Testis (tissue), 3 donors: ENCODE data around the gene PRKAG2. TPM values are rescaled to one million over a fixed set of nuclear protein-coding genes. Genes with fewer than 3 reads are reported as not detected.
A peak's percentile ranks its signal among the peaks of the same experiment; 100 is the strongest.

Experiments used
- DNase-seq: peaks from one replicate; pipeline ENCODE4 v3.0.0-alpha.2; 2019
- H3K27ac ChIP-seq, 2 donors: fragments of 200-600 bp; sonication (generic); one replicate each; pipeline ENCODE4 v1.5.1; 2019
- H3K27me3 ChIP-seq: fragments of 200-600 bp; sonication (generic); one replicate; pipeline ENCODE4 v1.5.1; 2019
- H3K36me3 ChIP-seq: fragments of 200-600 bp; sonication (generic); one replicate; pipeline ENCODE4 v1.5.1; 2017; ENCODE audit warnings: low read depth; ENCODE audit errors: missing control alignments
- H3K4me1 ChIP-seq: fragments of 200-600 bp; sonication (generic); one replicate; pipeline ENCODE4 v1.5.1; 2019
- H3K4me3 ChIP-seq, 2 donors: fragments of 200-600 bp; sonication (generic); one replicate each; pipeline ENCODE4 v1.5.1; 2017 to 2019
- H3K9me3 ChIP-seq: fragments of 200-600 bp; sonication (generic); one replicate; pipeline ENCODE4 v1.5.1; 2017
- POLR2A ChIP-seq: fragments of 450-650 bp; IDR thresholded peaks from one replicate; pipeline ENCODE4 v1.6.1; 2017; ENCODE audit warnings: antibody characterized with exemption, mild to moderate bottlenecking, moderate library complexity
- WGBS, 2 donors: methylation state at CpG; one replicate each; pipeline ENCODE4 v1.1.5; 2018; 5-methylcytosine and 5-hydroxymethylcytosine counted together
- intact Hi-C: fragments of 100-400 bp; cut with DNase I; formaldehyde crosslinking; loops from one replicate; pipeline ENCODE4 v1.15.1; 2023; ENCODE audit warnings: low total_unique reads
- polyA plus RNA-seq: library from polyadenylated mRNA; stranded (reverse); fragments of 350-450 nt; fragmentation: Illumina TruSeq; extraction: RNeasy Lipid Tissue Mini Kit (QIAGEN cat#74804); gene quantifications from one replicate; pipeline ENCODE4 v1.2.3, GENCODE V29; 2014; ENCODE audit warnings: low read depth, low replicate concordance; ENCODE audit not compliant: insufficient read depth
- total RNA-seq, 2 donors: library from RNA; depleted of rRNA; stranded (reverse); fragments of >200 nt; gene quantifications; one replicate each; pipeline ENCODE4 v1.2.3, GENCODE V29; 2016
- TF ChIP-seq, protein P1 (sequence below), 3 experiments: fragments of 450-650 bp in 2 of 3; fragments of 200-600 bp in 1 of 3; sonication (generic) in 1 of 3; IDR thresholded peaks; one replicate each; pipeline ENCODE4 v1.5.1; 2016 to 2019; ENCODE audit warnings: antibody characterized with exemption in 3 of 3, mild to moderate bottlenecking in 2 of 3, moderate library complexity in 1 of 3

Gene PRKAG2
- total and polyA plus RNA-seq, 3 donors from 2014 or later, result 27.9 to 28.7 (median 28.6) TPM

GRCh38 chr7:151631953-151632749, 244.8 kb downstream of the PRKAG2 start:
- DNase-seq, result peak; percentile 80
- 1 to 3% methylated on average over 9 to 19 of the region's 111 CpGs for WGBS, 2 donors
- H3K36me3 ChIP-seq, result no peaks in the 10 kb centered on the region
- H3K9me3 ChIP-seq, result no peaks in the 10 kb centered on the region
- H3K4me1 ChIP-seq, result no peaks in the 10 kb centered on the region
- intact Hi-C loops, result no loop called here
- peak overlapping the region; percentile 60 to 89 for H3K27ac ChIP-seq
- H3K27me3 ChIP-seq, result no peaks in the 10 kb centered on the region
- TF ChIP-seq, protein P1, sequence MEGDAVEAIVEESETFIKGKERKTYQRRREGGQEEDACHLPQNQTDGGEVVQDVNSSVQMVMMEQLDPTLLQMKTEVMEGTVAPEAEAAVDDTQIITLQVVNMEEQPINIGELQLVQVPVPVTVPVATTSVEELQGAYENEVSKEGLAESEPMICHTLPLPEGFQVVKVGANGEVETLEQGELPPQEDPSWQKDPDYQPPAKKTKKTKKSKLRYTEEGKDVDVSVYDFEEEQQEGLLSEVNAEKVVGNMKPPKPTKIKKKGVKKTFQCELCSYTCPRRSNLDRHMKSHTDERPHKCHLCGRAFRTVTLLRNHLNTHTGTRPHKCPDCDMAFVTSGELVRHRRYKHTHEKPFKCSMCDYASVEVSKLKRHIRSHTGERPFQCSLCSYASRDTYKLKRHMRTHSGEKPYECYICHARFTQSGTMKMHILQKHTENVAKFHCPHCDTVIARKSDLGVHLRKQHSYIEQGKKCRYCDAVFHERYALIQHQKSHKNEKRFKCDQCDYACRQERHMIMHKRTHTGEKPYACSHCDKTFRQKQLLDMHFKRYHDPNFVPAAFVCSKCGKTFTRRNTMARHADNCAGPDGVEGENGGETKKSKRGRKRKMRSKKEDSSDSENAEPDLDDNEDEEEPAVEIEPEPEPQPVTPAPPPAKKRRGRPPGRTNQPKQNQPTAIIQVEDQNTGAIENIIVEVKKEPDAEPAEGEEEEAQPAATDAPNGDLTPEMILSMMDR (IDR thresholded peaks at IDR 0.05), result peak; percentile 12 to 49 (median 17)
- no peak for TF ChIP-seq POLR2A
- H3K4me3 ChIP-seq, result peak overlapping the region; percentile 68 to 72

GRCh38 chr7:151631570-151631952, 245.4 kb downstream of the PRKAG2 start:
- peak overlapping the region; percentile 50 to 72 for H3K4me3 ChIP-seq
- TF ChIP-seq, protein P1 (IDR thresholded peaks at IDR 0.05), result peak in 1 of 3 experiments; percentile 16
- TF ChIP-seq POLR2A, result no peak
- no peaks in the 10 kb centered on the region for H3K36me3 ChIP-seq
- WGBS, 2 donors, result 2 to 3% methylated on average over 9 to 11 of the region's 31 CpGs
- H3K9me3 ChIP-seq, result no peaks in the 10 kb centered on the region
- H3K27ac ChIP-seq, result peak overlapping the region in 1 of 2 donors; percentile 89
- no peaks in the 10 kb centered on the region for H3K27me3 ChIP-seq
- intact Hi-C loops, result no loop called here
- H3K4me1 ChIP-seq, result no peaks in the 10 kb centered on the region
- DNase-seq, result peak; percentile 31

- intact Hi-C loops, result no loop called here
- peak overlapping the region; percentile 50 to 72 for H3K4me3 ChIP-seq
- no peak for TF ChIP-seq POLR2A
- TF ChIP-seq, protein P1 (IDR thresholded peaks at IDR 0.05), result no peak
- WGBS, 2 donors, result 30 to 35% methylated on average over 17 of the region's 17 CpGs
- DNase-seq, result no peak
- H3K9me3 ChIP-seq, result no peaks in the 10 kb centered on the region
- no peaks in the 10 kb centered on the region for H3K36me3 ChIP-seq
- H3K4me1 ChIP-seq, result no peaks in the 10 kb centered on the region
- peak overlapping the region in 1 of 2 donors; percentile 89 for H3K27ac ChIP-seq
- H3K27me3 ChIP-seq, result no peaks in the 10 kb centered on the region
Observed at GRCh38 chr7:151630851-151631569, 245.9 kb downstream of the PRKAG2 start.

- Histone ChIP-seq H3K4me3 (no peak overlapping the region), H3K27ac (no peak overlapping the region)
Observed at GRCh38 chr7:151630358-151630757, 246.6 kb downstream of the PRKAG2 start.

DNA sequence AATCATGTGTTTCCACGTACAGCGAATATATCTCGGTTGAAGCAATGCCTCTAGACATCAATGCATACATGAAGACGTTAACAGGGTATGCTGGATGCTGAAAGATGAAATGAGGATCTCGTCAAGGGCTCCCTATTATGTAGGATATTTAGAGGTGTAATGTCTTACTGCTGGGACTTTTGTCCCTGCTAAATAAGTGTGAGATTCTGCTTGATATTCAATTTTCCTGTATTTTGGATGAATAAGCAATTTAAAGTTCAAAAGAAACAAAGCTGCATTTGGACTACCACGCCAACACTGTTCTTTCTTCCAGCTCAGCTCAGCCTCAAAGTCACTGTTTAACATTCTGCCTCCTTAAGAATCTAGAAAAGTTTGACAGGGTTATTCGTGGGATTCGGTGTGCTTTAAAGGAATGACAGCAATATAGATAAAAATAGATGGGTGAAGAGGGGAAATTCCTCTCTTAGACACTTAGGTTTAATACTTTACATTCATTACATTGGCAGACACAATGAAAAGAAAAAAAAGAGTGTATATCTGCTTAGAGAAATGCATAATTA, 247.1 kb downstream of the PRKAG2 start:
- Histone ChIP-seq H3K9me3 (no peaks in the 10 kb centered on the region), H3K27ac (no peak overlapping the region), H3K36me3 (no peaks in the 10 kb centered on the region), H3K27me3 (no peaks in the 10 kb centered on the region), H3K4me1 (no peaks in the 10 kb centered on the region), H3K4me3 (no peak overlapping the region)
- 85 to 86% methylated on average over 8 of the region's 8 CpGs for WGBS, 2 donors
- intact Hi-C loops, result no loop called here
- no peak for DNase-seq
- no peak for TF ChIP-seq POLR2A
- TF ChIP-seq, protein P1 (IDR thresholded peaks at IDR 0.05), result no peak

More at GRCh38 chr7:151630358-151630757, 246.6 kb downstream of the PRKAG2 start:
- Histone ChIP-seq H3K4me1 (no peaks in the 10 kb centered on the region), H3K9me3 (no peaks in the 10 kb centered on the region), H3K27me3 (no peaks in the 10 kb centered on the region), H3K36me3 (no peaks in the 10 kb centered on the region)
- 77 to 81% methylated on average over 5 of the region's 5 CpGs for WGBS, 2 donors
- intact Hi-C loops, result no loop called here
- no peak for DNase-seq
- TF ChIP-seq POLR2A, result no peak
